Parathyroid adenoma (tissue), 2 donors: ENCODE results near the gene PROP1.

Experiments
- H2AFZ ChIP-seq: fragments of 300-600 bp; sonication (generic); one replicate; pipeline ENCODE4 v1.7.0; 2017; ENCODE audit warnings: antibody characterized with exemption, mild to moderate bottlenecking
- H3K27ac ChIP-seq: fragments of 300-600 bp; sonication (generic); one replicate; pipeline ENCODE4 v1.7.0; 2017
- H3K27me3 ChIP-seq: fragments of 300-600 bp; sonication (generic); one replicate; pipeline ENCODE4 v1.7.0; 2017; ENCODE audit warnings: low read length; ENCODE audit not compliant: control insufficient read depth, insufficient read depth
- H3K36me3 ChIP-seq: fragments of 300-600 bp; sonication (generic); one replicate; pipeline ENCODE4 v1.7.0; 2017; ENCODE audit warnings: low read length; ENCODE audit not compliant: control insufficient read depth, insufficient read depth
- H3K4me1 ChIP-seq: fragments of 300-600 bp; sonication (generic); one replicate; pipeline ENCODE4 v1.7.0; 2017; ENCODE audit warnings: control low read depth
- H3K4me2 ChIP-seq: fragments of 300-600 bp; sonication (generic); one replicate; pipeline ENCODE4 v1.7.0; 2017; ENCODE audit warnings: low read length
- H3K4me3 ChIP-seq: fragments of 300-600 bp; sonication (generic); one replicate; pipeline ENCODE4 v1.7.0; 2017; ENCODE audit warnings: low read depth, low read length
- H3K79me2 ChIP-seq: fragments of 300-600 bp; sonication (generic); one replicate; pipeline ENCODE4 v1.7.0; 2017; ENCODE audit warnings: control low read depth
- H3K9ac ChIP-seq: fragments of 300-600 bp; sonication (generic); one replicate; pipeline ENCODE4 v1.7.0; 2017; ENCODE audit warnings: mild to moderate bottlenecking
- H3K9me3 ChIP-seq: fragments of 300-600 bp; sonication (generic); one replicate; pipeline ENCODE4 v1.7.0; 2017; ENCODE audit warnings: low read length; ENCODE audit not compliant: control insufficient read depth
- TF ChIP-seq, protein P1 (sequence below): fragments of 300-600 bp; sonication (generic); IDR thresholded peaks from one replicate; pipeline ENCODE4 v1.7.0; 2017; ENCODE audit warnings: antibody characterized with exemption, mild to moderate bottlenecking
- donor health status: primary hyperparathyroidism.

The PROP1 gene

DNA sequence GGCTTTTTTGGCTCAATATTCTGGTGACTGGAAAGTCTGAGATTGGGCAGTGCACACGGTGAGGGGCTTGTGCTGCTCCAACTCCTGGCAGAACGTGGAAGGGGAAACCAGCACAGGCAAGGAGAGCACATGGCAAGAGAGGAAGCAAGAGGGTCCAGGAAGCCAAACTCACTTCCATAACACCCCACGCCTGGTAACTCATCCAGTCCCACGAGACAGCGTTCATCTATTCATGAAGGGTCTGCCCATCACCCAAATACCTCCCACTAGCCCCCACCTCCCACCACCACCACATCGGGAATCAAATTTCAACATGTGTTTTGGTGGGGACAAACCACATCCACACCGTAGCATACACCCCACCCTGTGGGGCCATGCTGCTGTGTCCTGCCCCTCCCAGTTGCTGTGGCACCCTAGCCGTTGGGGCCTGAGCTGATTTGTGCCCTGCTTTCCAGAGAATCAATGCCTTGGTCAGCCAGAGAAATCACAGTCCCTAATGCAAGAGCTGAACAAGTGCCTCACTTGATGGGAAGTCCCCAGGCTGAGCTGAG, 27.3 kb downstream of the PROP1 start:
- H3K36me3 ChIP-seq: peaks cover 2% of the 10 kb centered on the region
- no peak overlapping the region for H3K4me3 ChIP-seq
- H3K79me2 ChIP-seq: no peaks in the 10 kb centered on the region
- no peak overlapping the region for H3K4me2 ChIP-seq
- H2AFZ ChIP-seq: no peak overlapping the region
- H3K27ac ChIP-seq: no peak overlapping the region
- no peaks in the 10 kb centered on the region for H3K4me1 ChIP-seq
- H3K9ac ChIP-seq: no peak overlapping the region
- H3K27me3 ChIP-seq: no peaks in the 10 kb centered on the region
- TF ChIP-seq, protein P1, sequence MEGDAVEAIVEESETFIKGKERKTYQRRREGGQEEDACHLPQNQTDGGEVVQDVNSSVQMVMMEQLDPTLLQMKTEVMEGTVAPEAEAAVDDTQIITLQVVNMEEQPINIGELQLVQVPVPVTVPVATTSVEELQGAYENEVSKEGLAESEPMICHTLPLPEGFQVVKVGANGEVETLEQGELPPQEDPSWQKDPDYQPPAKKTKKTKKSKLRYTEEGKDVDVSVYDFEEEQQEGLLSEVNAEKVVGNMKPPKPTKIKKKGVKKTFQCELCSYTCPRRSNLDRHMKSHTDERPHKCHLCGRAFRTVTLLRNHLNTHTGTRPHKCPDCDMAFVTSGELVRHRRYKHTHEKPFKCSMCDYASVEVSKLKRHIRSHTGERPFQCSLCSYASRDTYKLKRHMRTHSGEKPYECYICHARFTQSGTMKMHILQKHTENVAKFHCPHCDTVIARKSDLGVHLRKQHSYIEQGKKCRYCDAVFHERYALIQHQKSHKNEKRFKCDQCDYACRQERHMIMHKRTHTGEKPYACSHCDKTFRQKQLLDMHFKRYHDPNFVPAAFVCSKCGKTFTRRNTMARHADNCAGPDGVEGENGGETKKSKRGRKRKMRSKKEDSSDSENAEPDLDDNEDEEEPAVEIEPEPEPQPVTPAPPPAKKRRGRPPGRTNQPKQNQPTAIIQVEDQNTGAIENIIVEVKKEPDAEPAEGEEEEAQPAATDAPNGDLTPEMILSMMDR: no peak
- H3K9me3 ChIP-seq: no peaks in the 10 kb centered on the region

DNA sequence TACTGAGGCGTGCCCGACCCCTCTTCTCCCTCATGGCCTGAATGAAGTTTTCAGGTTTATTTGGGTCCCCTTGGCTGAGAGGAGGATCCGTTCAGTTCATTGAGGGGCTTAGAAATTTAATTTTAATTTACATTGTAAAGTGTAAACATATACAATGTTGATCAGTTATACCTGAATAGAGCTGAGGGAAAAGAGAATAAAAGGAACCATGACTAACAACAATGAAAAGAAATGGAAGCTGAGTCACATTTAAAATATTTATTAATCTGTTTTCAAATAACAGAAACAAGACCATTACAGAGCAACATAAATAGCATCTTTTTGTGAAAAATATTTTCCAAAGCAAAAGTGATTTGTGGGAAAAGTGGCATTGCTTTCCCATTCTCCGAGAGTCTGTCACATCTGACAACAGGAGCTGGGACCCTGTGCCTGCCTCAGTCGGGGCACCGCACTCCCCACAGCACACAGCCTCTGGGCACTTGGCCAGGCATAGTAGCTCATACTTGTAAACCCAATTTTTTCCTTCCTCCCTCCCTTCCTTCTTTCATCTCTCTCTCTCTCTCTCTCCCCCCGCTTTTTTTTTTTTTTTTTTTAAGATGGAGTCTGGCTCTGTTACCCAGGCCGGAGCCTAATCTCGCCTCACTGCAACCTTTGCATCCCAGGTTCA, 28.7 kb downstream of the PROP1 start:
- H3K27ac ChIP-seq: no peak overlapping the region

DNA sequence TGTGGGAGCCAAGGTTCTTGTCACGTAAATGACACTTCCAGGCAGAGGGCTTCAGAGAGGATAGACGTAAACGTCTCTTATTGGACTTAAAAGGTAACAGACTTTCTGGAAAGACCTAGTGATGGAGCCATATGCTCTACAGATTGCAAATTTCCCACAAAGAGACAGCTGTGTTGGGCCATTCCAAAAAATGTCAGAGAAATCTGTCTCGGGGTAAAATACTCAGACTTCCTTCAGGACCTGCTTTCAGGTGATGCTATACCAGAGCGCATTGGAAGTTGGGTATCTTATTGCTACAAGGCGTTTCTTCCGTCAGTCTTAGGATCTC, 29.2 kb downstream of the PROP1 start:
- no peaks in the 10 kb centered on the region for H3K27me3 ChIP-seq
- H2AFZ ChIP-seq: no peak overlapping the region
- peaks cover 2% of the 10 kb centered on the region for H3K36me3 ChIP-seq
- no peaks in the 10 kb centered on the region for H3K4me1 ChIP-seq
- H3K4me3 ChIP-seq: no peak overlapping the region
- H3K9me3 ChIP-seq: no peaks in the 10 kb centered on the region
- H3K79me2 ChIP-seq: no peaks in the 10 kb centered on the region
- no peak overlapping the region for H3K27ac ChIP-seq
- H3K4me2 ChIP-seq: no peak overlapping the region
- TF ChIP-seq, protein P1: no peak
- H3K9ac ChIP-seq: no peak overlapping the region

More for the DNA sequence above, 28.7 kb downstream of the PROP1 start:
- no peaks in the 10 kb centered on the region for H3K4me1 ChIP-seq
- no peak overlapping the region for H3K4me3 ChIP-seq
- H3K36me3 ChIP-seq: peaks cover 2% of the 10 kb centered on the region
- no peak overlapping the region for H3K9ac ChIP-seq
- no peaks in the 10 kb centered on the region for H3K9me3 ChIP-seq
- no peak overlapping the region for H3K4me2 ChIP-seq
- TF ChIP-seq, protein P1: no peak
- H3K27me3 ChIP-seq: no peaks in the 10 kb centered on the region
- H2AFZ ChIP-seq: no peak overlapping the region
- H3K79me2 ChIP-seq: no peaks in the 10 kb centered on the region

DNA sequence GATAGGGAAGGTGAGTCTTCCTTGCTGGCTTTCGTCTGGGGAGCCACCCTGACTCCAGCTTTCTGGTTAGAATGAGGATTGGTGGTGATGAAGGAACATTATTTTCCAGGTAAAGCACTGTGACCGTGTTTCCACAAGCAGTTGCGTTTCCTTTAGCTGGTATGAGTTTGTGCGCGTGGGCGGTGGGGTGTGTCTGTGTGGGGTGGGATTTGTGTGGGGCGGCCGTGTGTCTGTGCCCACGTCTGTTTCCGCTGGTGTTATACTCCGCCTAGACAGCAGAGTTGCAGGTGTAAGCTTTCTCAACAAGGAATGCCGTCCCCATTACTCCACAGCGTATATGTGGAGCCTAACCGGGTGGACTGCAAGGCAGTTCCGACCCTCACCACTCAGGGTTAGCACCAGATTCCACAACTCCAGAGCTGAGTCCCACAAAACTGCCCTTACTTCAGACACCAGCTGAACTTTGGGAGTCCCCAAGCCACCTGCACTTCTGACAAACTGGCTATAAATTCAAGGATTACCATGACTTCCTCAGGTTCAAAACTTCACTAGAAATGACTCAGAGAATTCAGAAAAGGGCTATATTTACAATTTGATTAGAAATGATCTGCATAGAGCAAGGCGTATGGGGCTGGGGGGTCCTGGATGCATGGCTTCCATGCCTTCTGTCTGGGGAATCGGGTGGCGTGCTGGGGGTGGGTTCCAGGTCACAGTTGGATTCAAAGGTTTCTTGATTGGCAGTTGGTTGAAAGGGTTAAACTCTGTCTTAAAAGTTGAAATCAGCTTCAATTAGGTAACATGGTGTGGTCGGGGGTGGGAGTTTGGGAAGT, 29.8 kb downstream of the PROP1 start:
- TF ChIP-seq, protein P1: no peak
- Histone ChIP-seq H3K36me3 (peaks cover 2% of the 10 kb centered on the region), H3K27me3 (no peaks in the 10 kb centered on the region), H3K4me1 (no peaks in the 10 kb centered on the region), H3K79me2 (no peaks in the 10 kb centered on the region), H3K27ac (no peak overlapping the region), H2AFZ (no peak overlapping the region), H3K4me3 (no peak overlapping the region), H3K4me2 (no peak overlapping the region), H3K9me3 (no peaks in the 10 kb centered on the region), H3K9ac (no peak overlapping the region)
